Subcutaneous adipose tissue (tissue), 4 donors: ENCODE measurements around the gene GPC3. TPM values are rescaled to one million over a fixed set of nuclear protein-coding genes. Genes with fewer than 3 reads are reported as not detected.

Source experiments
- CTCF ChIP-seq: fragments of 450-650 bp; IDR thresholded peaks from one replicate; pipeline ENCODE4 v1.5.1; 2016; ENCODE audit warnings: low read depth, mild to moderate bottlenecking, control low read depth, antibody characterized with exemption, moderate library complexity
- total RNA-seq, 4 donors: library from RNA; depleted of rRNA; stranded (reverse); fragments of >200 nt; gene quantifications; one replicate each; pipeline ENCODE4 v1.1.0, GENCODE V29; 2016

GPC3 gene
- total RNA-seq, 4 donors from 2014 or later: 61.8 to 142 (median 84.5) TPM

DNA sequence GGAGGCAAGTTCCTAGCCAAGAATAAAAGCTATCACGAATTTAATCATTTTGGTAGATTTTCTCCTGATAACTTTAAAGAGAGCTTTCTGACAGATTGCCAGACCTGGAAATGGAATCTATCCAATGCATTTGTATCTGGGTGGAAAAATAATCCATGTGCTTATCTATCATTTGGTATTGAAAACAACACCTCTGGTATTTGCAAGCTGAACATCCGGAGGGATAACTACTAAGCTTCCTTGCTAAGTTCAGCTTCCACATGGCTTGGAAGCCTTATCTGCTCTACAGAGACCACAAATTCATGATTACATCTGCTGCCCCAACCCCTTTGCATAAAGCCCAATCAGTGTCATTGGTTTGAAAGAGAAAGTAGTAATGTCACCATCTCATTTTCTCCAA lies 230.7 kb downstream of the GPC3 start:
- TF ChIP-seq CTCF: no peak

DNA sequence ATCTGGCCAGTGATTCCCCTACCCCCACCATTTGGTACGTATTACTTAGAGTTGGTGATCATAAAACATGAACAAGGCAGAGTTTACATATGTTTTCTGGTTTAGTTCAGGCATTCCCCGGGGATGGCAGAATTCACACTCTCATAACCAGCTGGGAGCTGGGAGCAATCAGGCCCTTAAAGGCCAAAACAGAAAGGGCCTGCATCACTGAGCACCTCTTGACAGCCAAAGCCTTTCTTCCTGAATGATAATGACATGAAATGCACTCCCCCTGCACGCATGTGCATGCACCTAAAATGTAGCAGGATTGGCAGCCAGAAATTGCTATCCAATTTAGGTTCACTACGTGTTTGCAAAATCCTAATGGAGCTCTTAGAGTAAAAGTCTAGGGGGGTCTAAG lies 235.4 kb downstream of the GPC3 start:
- no peak for TF ChIP-seq CTCF

- no peak for TF ChIP-seq CTCF
These were observed 236.0 kb downstream of the GPC3 start for GRCh38 chrX:133749370-133749769.

DNA sequence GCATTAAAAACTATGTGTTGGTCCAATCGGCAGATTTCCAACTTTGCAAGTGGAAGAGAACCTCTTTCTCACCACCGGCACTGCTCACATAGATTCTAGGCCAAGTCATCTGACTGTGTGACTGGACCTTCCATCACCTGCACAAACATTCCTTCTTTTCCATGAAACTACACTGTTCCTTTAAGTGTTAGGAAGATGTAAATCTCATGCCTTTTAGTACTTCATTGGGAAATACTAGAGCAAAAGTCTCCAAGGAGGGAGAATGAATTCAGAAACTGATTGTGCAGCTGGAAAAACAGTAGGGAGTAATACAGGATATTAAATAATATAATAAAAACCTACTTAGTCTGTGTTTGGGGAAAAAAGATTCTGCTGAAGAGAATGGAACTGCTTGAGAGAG lies 238.2 kb downstream of the GPC3 start:
- no peak for TF ChIP-seq CTCF

- no peak for TF ChIP-seq CTCF
These were observed 238.8 kb downstream of the GPC3 start for GRCh38 chrX:133746593-133746992.

GRCh38 chrX:133745349-133745748 lies 240.0 kb downstream of the GPC3 start:
- no peak for TF ChIP-seq CTCF

DNA sequence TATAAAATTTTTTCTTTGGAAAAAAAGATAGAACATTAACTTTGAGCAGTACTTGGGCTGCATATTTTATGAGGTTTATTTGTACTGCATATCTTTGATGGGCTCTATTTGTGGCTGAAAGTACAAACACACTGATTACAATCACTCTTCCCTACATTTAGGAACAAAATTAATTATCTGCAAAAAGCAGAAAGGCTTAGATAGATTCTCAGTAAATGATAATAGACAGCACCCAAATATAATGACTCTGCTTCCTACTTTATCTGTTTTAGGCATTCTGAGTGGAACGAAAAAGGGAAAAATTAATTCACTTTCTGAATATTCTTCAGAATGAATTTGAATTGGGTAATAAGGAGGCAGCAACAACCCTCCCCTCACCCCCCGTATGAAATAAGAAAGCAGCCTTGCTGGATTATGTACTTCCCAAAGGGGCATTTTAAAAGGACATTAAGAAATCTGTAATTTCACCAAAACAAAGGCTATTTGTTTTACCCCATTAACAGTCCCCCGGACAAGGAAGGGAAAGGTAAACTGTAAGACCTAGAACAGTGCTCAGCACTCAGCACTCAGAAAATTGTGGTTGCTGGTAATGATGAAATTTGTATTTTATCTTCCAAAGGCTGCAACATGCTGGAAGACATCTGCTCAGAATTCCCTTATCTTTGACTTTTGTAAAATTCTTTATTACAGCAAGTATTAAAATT lies 242.6 kb downstream of the GPC3 start:
- no peak for TF ChIP-seq CTCF
